ENCODE data around the gene CHCT1.

DNA sequence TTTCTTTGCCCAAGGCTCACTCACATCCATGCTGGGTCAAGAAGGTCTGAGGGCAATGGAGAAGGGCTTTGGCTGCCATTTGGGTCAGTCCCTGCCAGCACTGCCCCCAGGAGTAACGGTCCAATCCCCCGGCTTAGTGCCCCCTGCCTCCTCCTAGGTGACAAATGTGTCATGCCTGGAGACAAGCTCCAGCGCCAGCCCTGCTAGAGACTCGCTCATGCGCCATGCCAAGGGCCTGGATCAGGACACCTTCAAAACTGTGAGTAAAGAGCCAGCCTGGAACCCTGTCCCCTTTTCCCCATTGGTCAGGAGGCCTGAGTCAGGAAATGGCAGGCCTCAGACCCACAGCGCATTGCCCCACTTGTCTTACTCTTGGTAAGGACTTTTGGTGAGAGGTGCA is 3.3 kb downstream of the CHCT1 start:
- no peak for TF ChIP-seq TEAD4 (IDR thresholded peaks at IDR 0.05)
- TF ChIP-seq, protein P1, sequence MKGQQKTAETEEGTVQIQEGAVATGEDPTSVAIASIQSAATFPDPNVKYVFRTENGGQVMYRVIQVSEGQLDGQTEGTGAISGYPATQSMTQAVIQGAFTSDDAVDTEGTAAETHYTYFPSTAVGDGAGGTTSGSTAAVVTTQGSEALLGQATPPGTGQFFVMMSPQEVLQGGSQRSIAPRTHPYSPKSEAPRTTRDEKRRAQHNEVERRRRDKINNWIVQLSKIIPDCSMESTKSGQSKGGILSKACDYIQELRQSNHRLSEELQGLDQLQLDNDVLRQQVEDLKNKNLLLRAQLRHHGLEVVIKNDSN (IDR thresholded peaks at IDR 0.05) = no peak
- no peak for TF ChIP-seq EP300 (IDR thresholded peaks at IDR 0.05; ENCODE audit: borderline replicate concordance)
- TF ChIP-seq FOXM1 (IDR thresholded peaks at IDR 0.05; ENCODE audit: borderline replicate concordance, low read depth) = no peak
- no peak for TF ChIP-seq YY1 (IDR thresholded peaks at IDR 0.05; ENCODE audit: low read depth)
